ENCODE measurements around the gene PSMC4. TPM values are rescaled to one million over a fixed set of nuclear protein-coding genes. Genes with fewer than 3 reads are reported as not detected.
A peak's percentile ranks its signal among the peaks of the same experiment; 100 is the strongest.

The PSMC4 gene
- total RNA-seq, 4 donors from 2014 or later: 68.9 to 91.4 (median 89.2) TPM

- Histone ChIP-seq H3K4me3 (no peak overlapping the region), H3K9me3 (no peaks in the 10 kb centered on the region), H3K27me3 (no peaks in the 10 kb centered on the region), H3K4me1 (peaks cover 17 to 28% (median 23%) of the 10 kb centered on the region in 4 donors), H3K27ac (replicated peaks in 1 of 4) (no peak overlapping the region), H3K36me3 (peaks cover 2 to 6% (median 5%) of the 10 kb centered on the region in 4 donors)
- TF ChIP-seq EP300 (IDR thresholded peaks at IDR 0.05): no peak
- TF ChIP-seq, protein P1, sequence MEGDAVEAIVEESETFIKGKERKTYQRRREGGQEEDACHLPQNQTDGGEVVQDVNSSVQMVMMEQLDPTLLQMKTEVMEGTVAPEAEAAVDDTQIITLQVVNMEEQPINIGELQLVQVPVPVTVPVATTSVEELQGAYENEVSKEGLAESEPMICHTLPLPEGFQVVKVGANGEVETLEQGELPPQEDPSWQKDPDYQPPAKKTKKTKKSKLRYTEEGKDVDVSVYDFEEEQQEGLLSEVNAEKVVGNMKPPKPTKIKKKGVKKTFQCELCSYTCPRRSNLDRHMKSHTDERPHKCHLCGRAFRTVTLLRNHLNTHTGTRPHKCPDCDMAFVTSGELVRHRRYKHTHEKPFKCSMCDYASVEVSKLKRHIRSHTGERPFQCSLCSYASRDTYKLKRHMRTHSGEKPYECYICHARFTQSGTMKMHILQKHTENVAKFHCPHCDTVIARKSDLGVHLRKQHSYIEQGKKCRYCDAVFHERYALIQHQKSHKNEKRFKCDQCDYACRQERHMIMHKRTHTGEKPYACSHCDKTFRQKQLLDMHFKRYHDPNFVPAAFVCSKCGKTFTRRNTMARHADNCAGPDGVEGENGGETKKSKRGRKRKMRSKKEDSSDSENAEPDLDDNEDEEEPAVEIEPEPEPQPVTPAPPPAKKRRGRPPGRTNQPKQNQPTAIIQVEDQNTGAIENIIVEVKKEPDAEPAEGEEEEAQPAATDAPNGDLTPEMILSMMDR (IDR thresholded peaks at IDR 0.05): no peak
- no peak for DNase-seq (ENCODE audit: extremely low spot score)
- 90% methylated on average over 9 of the region's 9 CpGs for WGBS
- intact Hi-C loops (cut with DNase I): no loop called here
Measured at GRCh38 chr19:39967561-39967960, 3.4 kb upstream of the PSMC4 start.

DNA sequence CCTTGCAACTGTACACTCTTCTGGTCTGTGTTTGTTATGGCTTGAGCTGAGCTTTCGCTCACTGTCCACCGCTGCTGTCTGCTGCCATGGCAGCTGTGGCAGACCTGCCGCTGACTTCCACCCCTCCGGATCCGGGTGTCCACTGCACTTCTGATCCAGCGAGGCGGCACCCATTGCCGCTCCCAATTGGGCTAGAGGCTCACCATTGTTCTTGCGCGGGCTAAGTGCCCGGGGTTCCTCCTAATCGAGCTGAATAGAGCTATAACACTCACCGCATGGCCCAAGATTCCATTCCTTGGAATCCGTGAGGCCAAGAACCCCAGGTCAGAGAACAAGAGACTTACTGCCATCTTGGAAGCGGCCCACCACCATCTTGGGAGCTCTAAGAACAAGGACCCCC is 2.2 kb upstream of the PSMC4 start:
- WGBS: 96% methylated on average over 11 of the region's 15 CpGs
- Histone ChIP-seq H3K4me1 (peaks cover 17 to 33% (median 28%) of the 10 kb centered on the region in 4 donors), H3K36me3 (peaks cover 5 to 18% (median 18%) of the 10 kb centered on the region in 4 donors), H3K27me3 (no peaks in the 10 kb centered on the region), H3K9me3 (no peaks in the 10 kb centered on the region), H3K4me3 (no peak overlapping the region), H3K27ac (replicated peaks in 1 of 4) (no peak overlapping the region)
- DNase-seq (ENCODE audit: extremely low spot score): no peak
- TF ChIP-seq EP300 (IDR thresholded peaks at IDR 0.05): no peak
- TF ChIP-seq, protein P1 (IDR thresholded peaks at IDR 0.05): no peak
- TF ChIP-seq POLR2AphosphoS5 (IDR thresholded peaks at IDR 0.05): no peak
- TF ChIP-seq POLR2A (IDR thresholded peaks at IDR 0.05; ENCODE audit: low read depth): no peak
- intact Hi-C loops (cut with DNase I): loop anchor here (2.0 kb wide), 1 partner anchor 176 kb away; no protein-coding TSS in a partner anchor

DNA sequence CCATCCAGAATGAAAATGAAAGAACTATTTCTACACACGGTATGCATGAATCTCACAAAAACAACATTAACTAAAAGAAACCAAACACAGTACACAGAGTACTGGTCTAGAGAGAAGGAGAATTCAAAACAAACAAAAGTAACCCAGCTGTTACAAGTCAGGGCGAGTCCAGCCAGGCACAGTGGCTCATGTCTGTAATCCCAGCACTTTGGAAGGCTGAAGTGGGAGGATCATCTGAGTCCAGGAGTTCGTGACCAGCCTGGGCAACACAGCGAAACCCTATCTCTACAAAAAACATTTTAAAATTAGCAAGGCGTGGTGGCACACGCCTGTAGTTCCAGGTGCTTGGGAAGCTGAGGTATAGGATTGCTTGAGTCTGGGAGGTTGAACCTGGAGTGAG is 1.7 kb upstream of the PSMC4 start:
- 87% methylated on average over 6 of the region's 6 CpGs for WGBS
- no peak overlapping the region for H3K27ac ChIP-seq (replicated peaks in 1 of 4)

DNA sequence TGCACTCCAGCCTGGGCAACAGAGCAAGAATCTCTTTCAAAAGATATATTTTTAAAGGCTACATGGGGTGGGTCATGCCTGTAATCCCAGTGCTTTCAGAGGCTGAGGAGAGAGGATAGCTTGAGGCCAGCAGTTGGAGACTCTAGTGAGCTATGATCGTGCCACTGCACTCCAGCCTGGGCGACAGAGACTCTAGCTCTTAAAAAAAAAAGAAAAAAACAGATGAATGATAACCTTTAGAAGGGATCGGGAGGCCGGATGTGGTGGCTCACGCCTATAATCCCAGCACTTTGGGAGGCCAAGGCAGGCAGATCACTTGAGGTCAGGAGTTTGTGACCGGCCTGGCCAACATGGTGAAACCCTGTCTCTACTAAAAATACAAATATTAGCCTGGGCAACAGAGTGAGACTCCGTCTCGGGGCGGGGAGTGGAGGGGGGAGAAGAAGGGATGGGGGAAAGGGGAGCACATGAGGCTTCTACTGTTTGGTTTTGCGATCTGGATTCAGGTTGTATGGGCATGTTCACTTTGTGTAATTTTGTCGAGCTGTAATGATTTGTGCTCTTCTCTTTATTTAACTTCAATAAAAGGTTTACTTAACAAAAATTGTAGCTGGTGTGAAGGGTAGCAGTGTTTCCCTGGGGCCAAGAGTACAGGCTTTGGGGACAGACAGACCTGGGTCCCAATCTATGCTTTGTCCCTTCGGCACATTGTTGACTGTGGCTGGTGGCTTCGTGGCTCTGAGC is 1.1 kb upstream of the PSMC4 start:
- 78% methylated on average over 13 of the region's 13 CpGs for WGBS

More for the DNA sequence above, 1.7 kb upstream of the PSMC4 start:
- Histone ChIP-seq H3K9me3 (no peaks in the 10 kb centered on the region), H3K36me3 (peaks cover 9 to 23% (median 22%) of the 10 kb centered on the region in 4 donors), H3K4me1 (peaks cover 17 to 33% (median 28%) of the 10 kb centered on the region in 4 donors), H3K27me3 (no peaks in the 10 kb centered on the region), H3K4me3 (no peak overlapping the region)
- intact Hi-C loops (cut with DNase I): loop anchor here (2.0 kb wide), 1 partner anchor 176 kb away; no protein-coding TSS in a partner anchor
- TF ChIP-seq EP300 (IDR thresholded peaks at IDR 0.05): no peak
- no peak for TF ChIP-seq POLR2A (IDR thresholded peaks at IDR 0.05; ENCODE audit: low read depth)
- no peak for TF ChIP-seq POLR2AphosphoS5 (IDR thresholded peaks at IDR 0.05)
- TF ChIP-seq, protein P1 (IDR thresholded peaks at IDR 0.05): no peak
- no peak for DNase-seq (ENCODE audit: extremely low spot score)

More for the DNA sequence above, 1.1 kb upstream of the PSMC4 start:
- H3K9me3 ChIP-seq: no peaks in the 10 kb centered on the region
- H3K36me3 ChIP-seq: peaks cover 15 to 29% (median 28%) of the 10 kb centered on the region in 4 donors
- DNase-seq (ENCODE audit: extremely low spot score): no peak
- TF ChIP-seq EP300 (IDR thresholded peaks at IDR 0.05): no peak
- TF ChIP-seq POLR2AphosphoS5 (IDR thresholded peaks at IDR 0.05): no peak
- TF ChIP-seq, protein P1 (IDR thresholded peaks at IDR 0.05): no peak
- TF ChIP-seq POLR2A (IDR thresholded peaks at IDR 0.05; ENCODE audit: low read depth): no peak
- H3K27ac ChIP-seq (replicated peaks in 1 of 4): peak overlapping the region; percentile 86 to 91 (median 88)
- intact Hi-C loops (cut with DNase I): loop anchor here (2.0 kb wide), 1 partner anchor 177 kb away; no protein-coding TSS in a partner anchor
- H3K4me3 ChIP-seq: peak overlapping the region; percentile 82 to 88 (median 84)
- H3K4me1 ChIP-seq: peaks cover 17 to 33% (median 28%) of the 10 kb centered on the region in 4 donors
- H3K27me3 ChIP-seq: no peaks in the 10 kb centered on the region
